Body of pancreas (tissue), 4 donors: ENCODE results near the gene ZBTB43.

Experiments used
- CTCF ChIP-seq, 7 experiments: fragments of 450-650 bp in 4 of 7; fragments of 200-600 bp in 3 of 7; sonication (generic) in 3 of 7; IDR thresholded peaks; one replicate each; pipeline ENCODE4 v1.5.1; 2016 to 2019; ENCODE audit warnings: antibody characterized with exemption in 7 of 7
- POLR2A ChIP-seq, 3 donors: fragments of 450-650 bp; IDR thresholded peaks; one replicate each; pipeline ENCODE4 v1.6.1; 2016; ENCODE audit warnings: antibody characterized with exemption in 3 of 3, mild to moderate bottlenecking in 2 of 3

GRCh38 chr9:126833020-126833419, 28.2 kb downstream of the ZBTB43 start:
- no peak for TF ChIP-seq CTCF (IDR thresholded peaks at IDR 0.05)
- TF ChIP-seq POLR2A (IDR thresholded peaks at IDR 0.05), result no peak
